Skin of body (tissue), 2 donors: ENCODE results near the gene SLX4IP. TPM values are rescaled to one million over a fixed set of nuclear protein-coding genes. Genes with fewer than 3 reads are reported as not detected.
A peak's percentile ranks its signal among the peaks of the same experiment; 100 is the strongest.

Experiments used
- DNase-seq: peaks from one replicate; lab custom pipeline; 2025; lab: John Stamatoyannopoulos, UW
- total RNA-seq: library from RNA; depleted of rRNA; stranded (reverse); fragments of >200 nt; gene quantifications from one replicate; pipeline ENCODE4 v1.2.3, GENCODE V29; 2014

The SLX4IP gene
- total RNA-seq, 1 donor from 2014 or later = 6.8 TPM

DNA sequence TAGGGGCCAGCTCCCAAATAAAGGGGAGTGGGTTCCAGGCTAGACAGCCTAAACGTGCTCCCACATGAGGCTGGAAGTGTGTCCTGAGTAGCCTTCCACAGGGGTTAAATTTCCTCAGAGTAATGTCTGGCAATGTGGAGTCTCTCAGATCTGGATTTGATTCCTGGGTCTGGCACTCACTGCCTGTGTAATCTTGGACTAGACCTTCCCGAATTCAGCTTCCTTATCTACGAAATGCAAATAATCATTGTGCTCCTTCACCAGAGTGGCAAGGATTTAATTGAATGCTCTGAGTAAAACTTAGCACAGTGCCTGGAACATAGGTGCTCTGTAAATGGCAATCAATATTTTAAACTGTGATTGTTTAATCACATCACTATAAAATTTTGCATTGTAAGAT is 114.4 kb downstream of the SLX4IP start:
- no peak for DNase-seq

DNA sequence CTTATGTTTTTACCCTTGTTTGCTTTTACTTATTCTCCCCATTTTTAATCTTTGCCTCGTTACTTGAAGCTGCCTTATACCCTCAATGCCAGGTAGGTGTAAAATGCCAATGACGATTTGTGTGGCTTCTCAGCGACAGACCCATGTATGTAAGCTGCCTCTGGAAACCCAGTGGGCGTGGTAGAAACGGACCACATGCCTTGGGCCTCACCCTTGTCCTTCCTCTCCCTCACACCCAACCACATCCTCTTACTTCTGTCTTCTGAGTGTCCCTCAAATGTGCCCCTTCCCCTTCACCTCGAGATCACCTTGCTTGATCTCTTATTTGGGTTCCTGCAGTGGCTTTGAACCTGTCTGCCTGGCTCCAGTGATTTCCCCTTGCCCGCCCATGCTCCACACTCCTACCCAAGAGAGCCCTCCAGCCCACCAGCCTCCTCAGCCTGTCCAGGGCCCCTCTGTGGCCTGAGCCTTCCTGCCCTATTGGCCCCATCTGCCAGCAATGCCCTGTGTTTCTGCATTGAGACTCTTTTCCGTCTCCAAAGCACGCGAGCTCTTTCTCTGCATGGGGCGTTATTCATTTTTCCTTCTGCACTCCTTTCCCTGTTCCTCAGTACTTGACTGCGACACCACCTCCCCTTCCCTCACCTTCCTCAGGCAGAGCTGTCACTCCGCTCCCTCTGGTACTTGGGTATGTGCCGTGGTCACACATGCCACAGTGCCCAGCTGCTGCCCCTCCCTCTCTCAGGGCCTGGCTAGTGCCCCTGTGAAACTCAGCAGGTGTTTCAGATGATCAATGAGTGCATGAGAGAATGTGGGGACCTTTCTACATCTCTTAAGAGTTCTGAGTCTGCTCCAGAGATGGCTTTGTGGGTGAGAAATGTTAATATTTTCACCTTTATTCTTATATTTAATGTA is 115.4 kb downstream of the SLX4IP start:
- DNase-seq = no peak

DNA sequence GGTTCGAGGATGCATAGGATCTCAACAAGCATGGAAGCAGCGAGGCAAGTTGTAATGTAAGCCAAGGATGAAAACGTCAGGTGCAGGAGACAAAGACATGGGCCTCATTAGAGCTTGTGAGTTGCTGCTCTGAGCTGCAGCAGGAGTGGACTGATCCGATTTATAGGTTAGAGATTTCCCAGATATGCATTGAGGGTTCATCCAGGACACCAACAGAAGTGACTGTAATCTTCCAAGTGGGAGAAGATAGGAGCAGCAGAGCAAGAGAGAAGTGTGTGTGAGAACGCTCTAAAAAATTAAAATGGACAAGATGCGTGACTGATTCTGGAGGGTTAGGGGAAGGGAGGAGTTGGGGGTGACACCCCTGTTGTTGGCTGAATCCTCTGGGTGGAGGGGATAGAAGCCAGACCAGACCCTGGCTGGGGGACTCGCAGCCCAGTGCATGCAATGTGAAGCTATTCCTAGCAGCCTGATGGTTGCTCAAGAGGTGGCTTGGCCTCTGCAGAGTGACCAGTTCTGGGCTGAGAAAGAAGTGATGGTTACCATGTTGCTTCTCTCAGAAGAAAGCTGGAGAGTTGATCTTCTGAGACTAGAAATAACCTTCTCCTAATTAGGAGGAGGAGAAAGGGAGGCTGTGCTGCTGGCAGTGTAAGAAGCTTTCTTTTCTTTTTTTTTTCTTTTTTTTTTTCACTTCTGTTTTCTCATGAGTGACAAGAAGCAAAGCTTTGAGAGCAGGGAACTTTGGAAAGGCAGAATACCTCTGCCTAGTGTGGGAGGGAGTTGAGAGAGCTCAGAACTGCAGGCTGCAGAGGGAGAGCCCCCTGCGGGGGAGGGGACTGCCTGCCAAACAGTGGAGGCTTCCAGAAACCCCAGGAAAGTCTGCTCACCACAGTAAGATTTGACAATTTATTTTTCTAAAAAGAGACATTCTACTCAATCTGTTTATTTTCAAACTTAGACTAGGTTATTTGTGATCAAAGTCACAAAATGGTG is 116.9 kb downstream of the SLX4IP start:
- no peak for DNase-seq

DNA sequence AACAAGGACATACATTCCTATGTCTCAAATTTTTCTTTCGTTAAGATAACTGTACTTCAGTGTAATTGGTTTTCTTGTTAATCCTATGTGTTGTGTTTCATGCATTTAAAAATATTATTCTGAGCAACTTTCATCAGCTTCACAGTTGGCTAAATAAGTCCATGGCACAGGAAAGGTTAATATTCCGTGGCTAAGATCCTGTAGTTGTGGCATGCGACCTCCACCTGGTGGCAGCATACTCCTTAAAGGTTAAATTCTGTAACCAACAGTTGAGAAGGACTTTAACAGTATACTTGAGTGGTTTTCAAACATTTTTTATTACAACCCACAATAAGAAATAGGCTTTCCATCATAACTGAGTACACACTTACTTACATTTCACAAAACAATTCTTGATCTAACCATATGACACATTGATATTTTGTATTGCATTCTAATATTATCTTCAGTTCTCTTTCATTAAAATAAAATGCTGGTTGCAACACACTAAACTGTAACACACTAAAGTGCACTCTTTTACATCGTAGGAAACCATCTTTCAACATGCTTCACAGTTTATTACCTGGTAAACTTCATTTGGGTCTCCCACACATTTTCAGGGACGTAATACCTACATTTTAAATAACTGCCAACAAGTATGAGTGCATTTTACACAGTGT is 118.3 kb downstream of the SLX4IP start:
- peak; percentile 67 for DNase-seq

DNA sequence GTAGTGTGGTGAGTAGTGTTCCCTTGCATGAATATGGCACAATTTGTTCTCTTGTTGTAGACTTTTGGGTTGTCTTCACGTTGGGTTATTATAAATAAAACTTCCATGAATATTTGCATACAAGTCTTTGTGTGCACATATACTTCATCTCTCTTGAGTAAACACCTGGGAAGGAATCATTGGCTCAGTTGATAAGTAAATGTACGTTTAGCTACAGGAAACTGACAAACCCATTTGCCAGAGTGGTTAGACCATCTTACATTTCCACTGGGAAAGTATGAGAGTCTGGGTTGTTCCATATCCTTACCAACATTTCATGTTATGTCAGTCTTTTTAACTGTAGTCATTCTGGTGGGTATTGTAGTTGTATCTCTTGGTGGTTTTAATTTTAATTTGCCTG is 119.2 kb downstream of the SLX4IP start:
- no peak for DNase-seq

DNA sequence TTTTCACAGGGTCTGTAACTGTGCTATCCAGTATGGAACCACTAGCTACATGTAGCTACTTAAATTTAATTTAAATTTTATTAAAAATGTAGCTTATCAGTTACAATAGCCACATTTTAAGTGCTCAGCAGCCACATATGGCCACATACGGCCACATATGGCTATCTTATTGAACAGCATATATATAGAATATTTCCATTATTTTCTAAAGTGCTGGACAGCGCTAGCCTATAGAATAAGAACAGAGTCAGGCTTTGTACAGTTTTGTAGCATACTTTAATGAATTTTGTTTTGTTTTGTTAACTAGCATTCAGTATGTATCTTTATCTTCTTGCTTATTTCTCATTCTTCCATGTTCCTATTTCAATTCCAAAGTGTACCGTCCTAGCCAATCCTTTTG is 120.3 kb downstream of the SLX4IP start:
- DNase-seq = no peak

DNA sequence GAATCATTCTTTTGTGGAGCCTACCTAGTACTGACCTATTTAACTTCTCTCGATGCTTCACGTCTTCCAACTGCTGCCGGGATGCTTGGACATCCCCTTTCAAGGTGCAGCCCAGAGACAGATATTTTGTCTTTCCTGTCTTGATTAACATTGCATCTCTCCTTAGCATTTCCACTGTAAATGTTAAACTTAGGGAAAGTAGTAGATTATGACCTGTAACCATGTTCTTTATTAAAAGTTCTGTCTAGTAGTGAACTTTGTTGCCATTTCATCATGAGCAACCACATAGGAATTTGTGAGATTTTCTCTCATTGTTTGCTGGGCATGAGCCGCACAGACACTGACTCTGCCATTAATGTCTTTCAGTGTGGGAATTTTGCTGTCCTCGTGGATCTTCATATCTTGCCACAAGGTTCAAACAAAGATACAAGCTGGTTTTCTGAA is 120.8 kb downstream of the SLX4IP start:
- DNase-seq = no peak

DNA sequence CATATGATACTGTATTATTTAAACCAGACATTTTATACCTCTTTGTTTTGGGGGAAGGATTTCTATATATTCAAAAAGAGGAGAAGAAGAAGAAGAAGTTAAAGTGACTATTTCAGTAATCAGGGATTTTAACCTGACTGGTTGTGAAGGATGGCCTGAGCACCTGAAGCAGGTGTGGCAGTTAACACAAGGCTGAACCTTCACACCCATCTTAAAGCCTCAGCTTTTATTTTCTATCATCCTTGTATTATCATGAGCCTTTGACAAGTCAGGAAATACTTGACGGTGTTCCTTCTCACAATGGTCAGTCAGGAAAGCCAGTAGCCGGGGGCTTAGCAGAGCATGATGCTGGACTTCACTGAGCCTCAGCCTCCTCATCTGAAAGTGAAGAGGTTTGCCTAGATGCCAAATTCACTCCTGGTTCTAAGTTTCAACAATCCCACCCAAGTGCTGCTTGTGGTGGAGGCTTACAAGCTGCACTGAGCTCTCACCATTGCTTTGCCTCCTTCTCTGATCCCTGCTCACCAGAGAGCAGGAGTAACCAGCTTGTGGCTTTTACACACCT is 121.5 kb downstream of the SLX4IP start:
- no peak for DNase-seq

DNA sequence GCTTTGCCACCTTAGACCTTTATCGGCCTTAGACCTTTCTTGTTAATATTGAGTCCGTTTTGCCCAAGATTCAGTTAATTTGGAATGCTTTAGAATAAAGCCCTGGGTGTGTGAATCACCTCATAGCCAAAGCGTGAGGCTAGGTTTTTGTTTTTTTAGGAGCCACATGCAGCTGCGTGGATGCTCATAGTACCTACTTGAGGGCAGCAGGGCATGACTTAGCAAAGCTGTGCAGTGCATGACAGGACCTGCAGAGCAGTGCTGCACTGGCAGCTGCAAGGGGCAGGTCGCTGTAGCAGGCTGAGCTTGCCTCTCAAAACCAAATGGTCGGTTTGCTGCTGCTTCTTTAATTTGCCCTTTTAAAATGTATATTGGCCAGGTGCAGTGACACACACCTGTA is 122.6 kb downstream of the SLX4IP start:
- no peak for DNase-seq

DNA sequence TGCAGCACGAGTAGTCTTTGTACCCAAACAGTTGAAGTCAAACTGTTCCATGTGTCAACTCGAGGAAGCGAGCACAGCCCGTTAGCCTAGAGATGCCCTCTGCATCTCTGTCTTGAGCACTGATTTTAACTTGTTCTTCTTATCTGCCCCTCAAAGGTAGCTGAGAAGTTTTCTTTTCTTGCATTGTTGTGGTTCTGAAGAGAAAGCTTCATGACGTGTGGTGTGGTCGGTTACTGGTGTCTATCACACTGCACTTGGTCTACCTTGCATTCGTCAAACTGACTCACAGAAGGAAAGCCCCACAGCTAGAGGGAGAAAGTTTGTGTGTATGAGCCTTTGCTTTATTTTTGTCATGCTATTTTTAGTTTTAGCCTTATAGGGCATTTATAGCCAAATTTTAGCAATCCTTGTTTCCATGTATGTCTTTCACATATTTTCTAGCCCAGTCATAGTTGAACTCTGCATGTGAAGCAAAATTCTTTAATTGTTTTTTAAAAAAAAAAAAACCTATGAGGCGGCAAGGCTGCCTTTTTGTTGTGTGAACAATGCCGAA is 123.6 kb downstream of the SLX4IP start:
- DNase-seq = no peak

DNA sequence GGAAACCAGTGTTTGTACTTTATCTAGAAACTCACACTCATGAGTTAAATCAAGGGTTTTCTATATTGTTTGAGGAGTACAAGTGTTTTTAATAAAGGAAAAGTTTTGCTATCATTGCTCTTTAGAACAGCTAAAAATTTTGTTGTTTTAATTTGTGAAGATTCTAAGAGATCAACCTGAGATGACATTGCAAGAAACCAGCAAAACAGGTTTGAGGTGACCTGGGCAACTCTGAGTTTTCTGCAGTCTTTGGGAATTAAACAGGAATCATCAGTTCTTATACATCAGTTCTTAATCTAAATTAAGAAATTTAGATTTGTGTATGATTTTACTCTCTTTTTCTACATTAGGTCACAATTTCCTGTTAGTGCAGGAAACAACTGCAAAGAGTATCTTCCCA is 124.2 kb downstream of the SLX4IP start:
- no peak for DNase-seq

DNA sequence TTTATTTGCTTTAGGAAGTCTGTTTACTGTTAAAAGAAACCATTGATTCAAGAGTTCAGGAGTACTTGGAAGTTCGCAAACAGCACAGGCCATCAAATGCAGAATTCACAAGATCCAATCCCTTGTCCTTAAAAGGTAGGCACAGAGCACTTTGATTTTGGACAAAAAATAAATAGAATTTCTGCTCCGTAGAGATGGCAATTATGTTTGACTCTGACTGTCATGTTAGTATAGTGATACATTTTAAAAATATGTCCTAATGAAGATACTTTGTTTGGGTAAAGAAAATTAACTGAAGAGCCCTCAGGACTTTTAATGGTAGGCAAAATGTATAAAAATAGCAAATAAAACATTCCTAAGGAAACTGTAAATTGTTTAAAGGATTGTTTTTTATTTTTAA is 125.6 kb downstream of the SLX4IP start:
- no peak for DNase-seq

DNA sequence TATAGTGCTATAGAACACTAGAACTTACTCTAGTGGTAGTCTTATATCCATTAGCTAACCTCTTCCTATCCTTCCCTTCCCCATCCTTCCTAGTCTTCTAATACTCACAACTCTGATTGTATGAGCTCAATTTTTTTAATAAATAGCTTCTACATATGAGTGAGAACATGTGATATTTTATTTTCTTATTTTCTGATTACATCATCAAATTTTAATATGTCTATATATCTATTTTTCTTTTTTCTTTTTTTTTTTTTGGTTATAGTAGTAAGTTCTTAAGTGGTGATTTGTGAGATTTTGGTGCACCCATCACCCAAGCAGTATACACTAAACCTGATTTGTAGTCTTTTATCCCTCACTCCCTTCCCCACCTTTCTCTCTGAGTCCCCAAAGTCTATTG is 126.2 kb downstream of the SLX4IP start:
- DNase-seq = no peak

DNA sequence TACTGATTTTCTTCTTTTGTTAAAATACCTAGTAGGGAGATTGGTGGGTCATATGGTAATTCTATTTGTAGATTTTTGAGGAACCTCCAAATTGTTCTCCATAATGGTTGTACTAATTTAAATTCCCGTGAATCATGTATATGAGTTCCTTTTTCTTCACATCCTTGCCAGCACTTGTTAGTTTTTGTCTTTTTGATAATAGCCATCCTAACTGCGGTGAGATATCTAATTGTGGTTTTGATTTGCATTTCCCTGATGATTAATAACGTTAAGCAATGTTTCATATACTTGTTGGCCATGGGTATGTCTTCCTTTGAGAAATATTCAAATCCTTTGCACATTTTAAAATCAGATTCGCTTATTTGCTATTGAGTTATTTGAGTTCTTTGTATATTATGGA is 127.8 kb downstream of the SLX4IP start:
- no peak for DNase-seq

DNA sequence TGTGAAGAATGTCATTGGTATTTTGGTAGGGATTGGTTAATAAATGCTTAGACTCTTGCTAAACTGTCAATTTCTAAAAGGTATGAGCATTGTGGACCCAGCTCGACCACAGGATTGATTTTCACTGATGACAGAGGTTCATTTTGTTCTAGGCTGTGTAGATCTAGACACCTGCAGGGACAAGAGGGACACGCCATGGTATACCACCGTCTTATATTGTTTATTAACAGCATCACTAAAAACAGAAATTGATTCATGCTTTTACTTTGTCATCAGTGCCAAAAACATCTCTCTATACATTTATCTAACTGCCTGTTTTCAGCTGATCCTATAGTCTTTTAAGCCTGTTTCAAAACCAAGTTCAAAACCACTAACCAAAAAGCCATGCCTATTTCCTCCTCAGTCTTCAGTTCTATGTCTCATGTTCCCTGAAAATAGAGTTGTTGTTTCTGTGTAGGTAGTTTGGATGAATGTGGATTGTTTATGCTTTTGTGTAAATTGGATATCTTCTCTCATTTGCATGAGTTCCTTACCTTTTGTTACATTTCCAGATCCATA is 128.9 kb downstream of the SLX4IP start:
- no peak for DNase-seq

DNA sequence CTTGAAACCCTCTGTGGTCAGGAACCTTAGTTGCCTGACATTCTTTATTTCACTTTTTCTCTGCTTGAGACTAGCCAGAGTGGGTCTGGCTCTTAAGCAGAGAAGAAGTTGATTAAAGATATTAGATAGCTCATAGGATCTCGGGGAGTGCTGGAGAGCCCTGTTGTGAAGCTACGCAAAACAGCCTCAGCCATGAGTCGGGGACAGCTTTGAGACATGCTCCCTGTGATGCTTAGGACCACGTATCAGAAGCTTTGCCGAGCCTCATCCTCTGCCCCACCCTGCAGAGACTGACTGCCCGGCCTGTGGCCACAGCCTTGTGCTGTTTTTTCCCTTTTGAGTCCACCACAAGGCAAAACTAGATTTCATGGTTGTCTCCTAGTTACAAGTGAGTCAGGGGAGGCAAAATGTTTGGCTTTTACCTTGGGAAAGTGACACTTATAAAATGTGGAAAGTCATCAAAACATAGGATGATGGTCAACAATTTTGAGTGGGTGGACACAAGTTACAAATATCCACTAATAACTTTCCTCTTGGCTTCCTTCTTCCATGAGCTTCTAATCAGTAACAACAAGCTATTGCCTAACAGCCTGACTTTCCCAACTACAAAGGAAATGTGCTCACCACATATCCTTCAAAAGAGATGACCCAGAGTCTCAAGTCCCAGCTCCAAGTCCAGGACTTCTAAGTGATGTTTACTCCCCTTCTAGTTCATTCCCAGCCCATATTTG is 130.3 kb downstream of the SLX4IP start:
- no peak for DNase-seq

DNA sequence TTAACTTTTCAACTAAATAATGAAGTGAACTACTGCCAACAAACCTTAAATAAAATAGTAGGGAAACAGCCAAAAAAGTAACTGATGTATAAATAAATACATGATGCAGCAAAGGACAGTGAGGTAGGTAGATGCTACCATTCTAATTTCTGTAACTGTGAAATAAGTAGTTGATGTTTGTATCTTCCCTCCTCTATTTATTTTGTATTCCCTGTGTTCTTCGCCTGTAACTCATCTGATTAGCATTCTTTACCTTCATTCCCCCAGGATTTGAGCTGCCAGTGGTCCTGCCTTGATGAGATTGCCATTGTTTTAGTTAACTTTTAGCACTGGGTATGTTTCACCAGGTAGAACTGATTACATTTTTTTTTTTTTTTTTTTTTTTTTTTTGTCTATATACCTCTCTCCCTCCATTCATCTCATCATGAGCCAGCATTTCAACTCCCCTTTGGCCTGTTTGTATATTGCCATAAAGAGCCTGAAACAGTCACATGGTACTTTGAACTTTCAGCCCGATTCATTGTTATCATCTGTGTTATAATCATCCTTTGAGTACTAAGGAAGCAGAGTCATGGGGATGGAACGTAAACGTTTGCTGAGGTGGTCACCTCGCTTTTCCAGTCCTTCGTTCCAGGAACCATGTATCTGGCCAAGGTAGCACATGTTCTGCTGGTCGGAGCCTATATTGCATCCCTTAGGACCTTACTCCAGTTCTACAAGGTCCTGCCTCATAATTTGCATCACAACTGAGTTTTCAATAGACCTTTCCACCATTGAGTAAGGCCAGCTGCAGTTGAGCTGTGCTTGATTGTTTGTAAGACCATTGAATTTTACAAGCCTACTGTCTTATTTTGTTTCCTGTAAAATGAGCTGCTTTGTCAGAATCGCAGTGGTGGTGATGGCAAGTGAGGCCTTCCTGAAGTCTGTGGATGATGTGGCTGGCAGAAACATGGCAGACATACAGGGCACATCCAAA is 131.1 kb downstream of the SLX4IP start:
- DNase-seq = no peak

DNA sequence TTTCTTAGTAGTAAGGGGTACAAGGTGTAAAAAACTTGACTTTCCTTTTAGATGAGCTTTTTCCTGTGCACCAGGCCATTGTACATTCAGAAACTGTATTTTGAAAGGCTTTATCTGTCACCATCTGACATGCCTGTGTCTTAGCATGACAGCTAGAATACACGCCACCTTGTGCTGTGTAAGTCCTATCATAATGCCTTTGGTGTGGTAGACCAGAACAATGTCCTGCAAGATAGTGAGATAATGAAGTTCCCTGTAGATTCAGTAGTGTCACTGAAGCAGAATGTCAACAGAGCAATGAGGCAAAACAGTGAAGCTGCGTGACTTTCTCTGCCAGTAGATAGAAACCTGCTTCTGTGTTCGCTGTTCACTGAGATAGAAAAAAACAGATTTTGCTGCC is 132.9 kb downstream of the SLX4IP start:
- no peak for DNase-seq

DNA sequence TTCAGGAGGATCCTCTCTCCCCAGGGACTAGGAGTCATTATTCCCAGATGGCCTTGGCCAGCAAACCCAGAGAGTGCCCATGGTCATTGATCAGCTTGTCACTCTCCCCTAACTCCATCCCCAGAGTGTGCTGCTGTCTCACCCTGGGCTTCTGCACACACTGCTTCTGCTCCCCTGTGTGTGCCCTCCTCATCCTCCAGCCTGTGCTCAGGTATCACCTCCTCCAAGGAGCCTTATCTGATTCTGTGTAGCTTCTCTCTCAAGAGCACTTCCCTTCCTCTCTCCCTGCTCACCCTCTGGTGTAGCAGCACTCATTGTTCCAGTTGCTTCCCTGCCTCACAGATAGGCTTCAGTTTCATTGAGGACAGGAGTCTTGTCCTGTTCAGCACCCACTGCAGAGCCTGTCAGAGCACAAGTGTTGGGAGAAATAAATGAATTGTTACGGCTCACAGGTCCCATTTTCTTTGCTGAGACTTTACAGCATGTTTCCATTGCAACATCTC is 136.3 kb downstream of the SLX4IP start:
- DNase-seq = no peak
